Trophoblast cell (in vitro differentiated cells and primary cell): ENCODE measurements around the gene DLG3.

Experiments
- DNase-seq, 2 donors: peaks; one replicate each; pipeline ENCODE4 v3.0.0-alpha.2; 2016
- H2AFZ ChIP-seq: 2 replicates; pipeline ENCODE4 v1.6.1; 2013; ENCODE audit warnings: low read length, moderate library complexity, mild to moderate bottlenecking; ENCODE audit not compliant: insufficient read depth, poor library complexity
- H2AK5ac ChIP-seq: 2 replicates; pipeline ENCODE4 v1.6.1; 2013; ENCODE audit warnings: mild to moderate bottlenecking, low read length
- H2BK120ac ChIP-seq: 2 replicates; pipeline ENCODE4 v1.6.1; 2013; ENCODE audit warnings: low read length, mild to moderate bottlenecking, moderate library complexity; ENCODE audit not compliant: insufficient read depth, poor library complexity
- H2BK12ac ChIP-seq: 2 replicates; pipeline ENCODE4 v1.6.1; 2013; ENCODE audit warnings: mild to moderate bottlenecking, low read length, moderate library complexity
- H2BK5ac ChIP-seq: 2 replicates; pipeline ENCODE4 v1.6.1; 2013; ENCODE audit warnings: low read length, low read depth, moderate library complexity, mild to moderate bottlenecking; ENCODE audit not compliant: poor library complexity
- H3K14ac ChIP-seq: 2 replicates; pipeline ENCODE4 v1.6.1; 2013; ENCODE audit warnings: mild to moderate bottlenecking, low read length
- H3K18ac ChIP-seq: 2 replicates; pipeline ENCODE4 v1.6.1; 2013; ENCODE audit warnings: mild to moderate bottlenecking, low read length
- H3K23ac ChIP-seq: 2 replicates; pipeline ENCODE4 v1.6.1; 2013; ENCODE audit warnings: low read length
- H3K27ac ChIP-seq: 2 replicates; pipeline ENCODE4 v1.5.1; 2013; ENCODE audit warnings: low read depth, mild to moderate bottlenecking, inconsistent platforms, low read length, moderate library complexity
- H3K27me3 ChIP-seq: 2 replicates; pipeline ENCODE4 v1.6.1; 2013; ENCODE audit warnings: inconsistent platforms, mild to moderate bottlenecking, low read length, moderate library complexity; ENCODE audit not compliant: insufficient read depth
- H3K36me3 ChIP-seq, 2 experiments: 1 replicate in 1 of 2; 2 replicates in 1 of 2; pipeline ENCODE4 v1.6.1; 2013; ENCODE audit warnings: low read length in 2 of 2, mild to moderate bottlenecking in 2 of 2, moderate library complexity in 1 of 2; ENCODE audit not compliant: insufficient read depth in 2 of 2, control insufficient read depth in 1 of 2
- H3K4ac ChIP-seq: 2 replicates; pipeline ENCODE4 v1.6.1; 2013; ENCODE audit warnings: low read depth, mild to moderate bottlenecking, low read length, moderate library complexity
- H3K4me1 ChIP-seq, 2 experiments: 1 replicate in 1 of 2; 2 replicates in 1 of 2; pipeline ENCODE4 v1.6.1; 2013; ENCODE audit warnings: low read length in 2 of 2, mild to moderate bottlenecking in 2 of 2, moderate library complexity in 1 of 2; ENCODE audit not compliant: insufficient read depth in 2 of 2, control insufficient read depth in 1 of 2
- H3K4me2 ChIP-seq: 2 replicates; pipeline ENCODE4 v1.6.1; 2013; ENCODE audit warnings: inconsistent platforms, mild to moderate bottlenecking, low read length, moderate library complexity
- H3K4me3 ChIP-seq: 2 replicates; pipeline ENCODE4 v1.5.1; 2013; ENCODE audit warnings: mild to moderate bottlenecking, low read depth, low read length, inconsistent platforms
- H3K79me1 ChIP-seq: one replicate; pipeline ENCODE4 v1.6.1; 2013; ENCODE audit warnings: low read length
- H3K79me2 ChIP-seq: 2 replicates; pipeline ENCODE4 v1.6.1; 2013; ENCODE audit warnings: low read length, mild to moderate bottlenecking; ENCODE audit not compliant: control insufficient read depth, insufficient read depth, poor library complexity
- H3K9ac ChIP-seq: 2 replicates; pipeline ENCODE4 v1.6.1; 2013; ENCODE audit warnings: mild to moderate bottlenecking, low read length
- H3K9me3 ChIP-seq: 2 replicates; pipeline ENCODE4 v1.6.1; 2013; ENCODE audit warnings: low read depth, mild to moderate bottlenecking, control low read depth, inconsistent platforms, low read length; ENCODE audit not compliant: insufficient read depth
- H4K12ac ChIP-seq: 2 replicates; pipeline ENCODE4 v1.6.1; 2013; ENCODE audit warnings: low read depth, mild to moderate bottlenecking, low read length, moderate library complexity
- H4K8ac ChIP-seq: 2 replicates; pipeline ENCODE4 v1.6.1; 2013; ENCODE audit warnings: low read depth, mild to moderate bottlenecking, low read length, moderate library complexity
- H4K91ac ChIP-seq: one replicate; pipeline ENCODE4 v1.6.1; 2013; ENCODE audit warnings: low read depth, mild to moderate bottlenecking, low read length, moderate library complexity
- WGBS: extraction: QIAGEN DNeasy Blood & Tissue Kit; methylation state at CpG from one replicate; pipeline ENCODE4 v1.1.7; 2013; ENCODE audit warnings: missing lambda C conversion rate; ENCODE audit not compliant: insufficient read length, insufficient coverage; ENCODE audit errors: extremely low coverage; 5-methylcytosine and 5-hydroxymethylcytosine counted together

DLG3 gene

DNA sequence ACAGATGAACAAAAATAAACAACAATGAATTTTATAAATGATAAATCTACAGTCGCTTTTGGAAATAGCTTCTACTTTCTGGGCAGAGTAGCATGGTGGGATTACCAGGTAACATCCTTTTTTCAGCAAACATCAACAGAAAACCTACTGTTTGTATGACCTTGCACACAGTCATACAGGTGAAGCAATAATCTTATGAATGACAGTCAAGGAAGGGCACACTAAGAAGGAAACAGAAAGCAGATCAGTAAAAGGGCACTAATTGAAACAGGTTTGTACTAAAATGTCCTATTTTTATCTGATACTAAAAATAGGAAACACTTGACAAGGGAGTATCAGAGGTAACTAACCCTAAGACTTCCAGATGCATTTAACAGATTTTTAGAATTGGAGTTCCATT is 108.9 kb downstream of the DLG3 start:
- Histone ChIP-seq H3K4me1 (no peaks in the 10 kb centered on the region), H4K12ac (no peak overlapping the region), H2BK5ac (no peak overlapping the region), H2BK12ac (no peak overlapping the region), H3K79me1 (no peaks in the 10 kb centered on the region), H3K36me3 (no peaks in the 10 kb centered on the region), H3K4me2 (no peak overlapping the region), H4K8ac (no peak overlapping the region), H3K18ac (no peak overlapping the region), H3K27me3 (no peaks in the 10 kb centered on the region), H3K14ac (no peak overlapping the region), H3K79me2 (no peaks in the 10 kb centered on the region), H3K23ac (no peak overlapping the region), H3K27ac (no peak overlapping the region), H4K91ac (no peak overlapping the region), H2AFZ (no peak overlapping the region), H2BK120ac (no peak overlapping the region), H2AK5ac (no peak overlapping the region), H3K9ac (no peak overlapping the region), H3K4me3 (no peak overlapping the region), H3K9me3 (no peaks in the 10 kb centered on the region), H3K4ac (no peak overlapping the region)
- no peak for DNase-seq
- WGBS, result no CpG with 5 or more reads among the region's 1 CpG

DNA sequence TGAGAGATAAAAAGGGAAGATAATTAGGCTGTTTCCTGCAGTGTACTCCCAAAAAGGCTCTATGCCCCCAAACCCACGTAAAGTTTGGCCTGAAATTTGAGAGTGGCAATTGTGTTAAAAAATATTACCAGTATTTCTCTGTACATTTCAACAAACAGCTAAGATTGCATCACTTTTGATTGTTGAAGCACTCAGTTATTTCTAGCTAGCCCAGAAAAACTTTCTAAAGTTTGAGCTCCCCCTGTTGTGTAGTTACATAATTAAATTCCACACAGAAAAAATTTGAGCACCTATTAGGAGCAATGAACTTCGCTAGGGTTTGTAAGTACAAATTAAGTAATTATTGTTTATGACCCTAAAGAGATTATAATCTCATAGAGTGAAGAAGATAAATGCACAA is 109.4 kb downstream of the DLG3 start:
- H2AK5ac ChIP-seq, result no peak overlapping the region
- H2AFZ ChIP-seq, result no peak overlapping the region
- H4K91ac ChIP-seq, result no peak overlapping the region
- no peaks in the 10 kb centered on the region for H3K9me3 ChIP-seq
- no peaks in the 10 kb centered on the region for H3K4me1 ChIP-seq
- H2BK5ac ChIP-seq, result no peak overlapping the region
- no peak overlapping the region for H3K27ac ChIP-seq
- no peak overlapping the region for H4K12ac ChIP-seq
- H3K4me2 ChIP-seq, result no peak overlapping the region
- DNase-seq, result no peak
- no peak overlapping the region for H3K4me3 ChIP-seq
- H3K4ac ChIP-seq, result no peak overlapping the region
- no peak overlapping the region for H4K8ac ChIP-seq
- H3K18ac ChIP-seq, result no peak overlapping the region
- no peaks in the 10 kb centered on the region for H3K36me3 ChIP-seq
- H3K79me1 ChIP-seq, result no peaks in the 10 kb centered on the region
- H2BK12ac ChIP-seq, result no peak overlapping the region
- H3K23ac ChIP-seq, result no peak overlapping the region
- H3K9ac ChIP-seq, result no peak overlapping the region
- no peaks in the 10 kb centered on the region for H3K27me3 ChIP-seq
- H2BK120ac ChIP-seq, result no peak overlapping the region
- no peaks in the 10 kb centered on the region for H3K79me2 ChIP-seq
- H3K14ac ChIP-seq, result no peak overlapping the region
- no CpG with 5 or more reads among the region's 2 CpGs for WGBS

DNA sequence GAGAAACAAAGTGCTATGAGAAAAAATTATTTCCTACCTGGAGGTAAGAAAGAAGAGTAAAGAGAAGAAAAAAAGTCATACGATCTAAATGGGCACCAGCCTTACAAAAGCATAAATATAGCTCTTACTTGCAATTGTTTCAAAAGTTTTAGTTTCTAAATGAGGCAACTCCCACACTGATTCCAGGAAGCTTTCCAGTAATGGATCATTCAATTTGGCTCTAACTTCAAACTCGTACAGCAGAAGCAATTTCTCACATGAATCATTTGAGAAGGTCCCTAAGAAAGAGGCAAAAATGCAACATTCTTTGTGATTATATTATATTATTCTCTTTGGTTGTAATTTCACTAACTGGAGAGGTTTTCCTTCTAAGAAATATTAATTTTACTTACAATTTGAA is 109.9 kb downstream of the DLG3 start:
- no peaks in the 10 kb centered on the region for H3K79me1 ChIP-seq
- no peak overlapping the region for H2BK120ac ChIP-seq
- no peak overlapping the region for H3K14ac ChIP-seq
- no peak overlapping the region for H3K4me2 ChIP-seq
- no peak overlapping the region for H2AK5ac ChIP-seq
- no peak overlapping the region for H4K8ac ChIP-seq
- no peak overlapping the region for H3K9ac ChIP-seq
- H3K79me2 ChIP-seq, result no peaks in the 10 kb centered on the region
- DNase-seq, result no peak
- H2BK5ac ChIP-seq, result no peak overlapping the region
- no peak overlapping the region for H3K4me3 ChIP-seq
- no peak overlapping the region for H2BK12ac ChIP-seq
- H3K4ac ChIP-seq, result no peak overlapping the region
- H3K18ac ChIP-seq, result no peak overlapping the region
- H4K12ac ChIP-seq, result no peak overlapping the region
- H3K23ac ChIP-seq, result no peak overlapping the region
- no peak overlapping the region for H4K91ac ChIP-seq
- WGBS, result no CpG with 5 or more reads among the region's 2 CpGs
- H3K27me3 ChIP-seq, result no peaks in the 10 kb centered on the region
- no peaks in the 10 kb centered on the region for H3K36me3 ChIP-seq
- no peaks in the 10 kb centered on the region for H3K9me3 ChIP-seq
- H2AFZ ChIP-seq, result no peak overlapping the region
- no peaks in the 10 kb centered on the region for H3K4me1 ChIP-seq
- H3K27ac ChIP-seq, result no peak overlapping the region

DNA sequence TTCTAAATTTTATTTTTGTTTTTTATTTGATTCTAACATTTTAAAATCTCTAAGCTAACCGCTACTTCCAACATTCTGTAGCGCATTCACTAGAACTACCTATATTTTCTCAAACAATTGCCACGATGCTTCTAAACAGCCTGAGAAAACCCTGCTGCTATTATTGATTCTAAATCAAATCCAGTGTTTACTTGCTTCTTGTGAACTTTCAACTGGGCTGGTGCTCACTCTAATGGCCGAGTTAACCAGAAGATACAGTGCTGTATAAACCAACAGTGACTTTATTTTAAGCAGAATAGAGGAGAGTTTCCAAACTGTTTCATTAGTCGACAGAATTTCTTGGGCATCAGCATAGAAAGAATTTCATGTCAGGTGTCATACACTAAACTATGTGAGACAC is 110.3 kb downstream of the DLG3 start:
- no peaks in the 10 kb centered on the region for H3K79me1 ChIP-seq
- H3K4me2 ChIP-seq, result no peak overlapping the region
- H2AK5ac ChIP-seq, result no peak overlapping the region
- no peak overlapping the region for H4K8ac ChIP-seq
- H2BK120ac ChIP-seq, result no peak overlapping the region
- no peak overlapping the region for H2BK5ac ChIP-seq
- H3K9ac ChIP-seq, result no peak overlapping the region
- DNase-seq, result no peak
- H4K91ac ChIP-seq, result no peak overlapping the region
- no peaks in the 10 kb centered on the region for H3K27me3 ChIP-seq
- H3K27ac ChIP-seq, result no peak overlapping the region
- H3K79me2 ChIP-seq, result no peaks in the 10 kb centered on the region
- no peak overlapping the region for H2AFZ ChIP-seq
- H3K14ac ChIP-seq, result no peak overlapping the region
- no peak overlapping the region for H4K12ac ChIP-seq
- no peak overlapping the region for H2BK12ac ChIP-seq
- no peak overlapping the region for H3K4me3 ChIP-seq
- no peaks in the 10 kb centered on the region for H3K4me1 ChIP-seq
- H3K4ac ChIP-seq, result no peak overlapping the region
- no peaks in the 10 kb centered on the region for H3K9me3 ChIP-seq
- H3K23ac ChIP-seq, result no peak overlapping the region
- no peak overlapping the region for H3K18ac ChIP-seq
- H3K36me3 ChIP-seq, result no peaks in the 10 kb centered on the region
- no CpG with 5 or more reads among the region's 5 CpGs for WGBS
